HepG2 (cell line): ENCODE results near the gene ANLN. TPM values are rescaled to one million over a fixed set of nuclear protein-coding genes. Genes with fewer than 3 reads are reported as not detected.
"Not testable (repeated sequence)": the region's sequence is repeated elsewhere in the genome, so short reads cannot be mapped to it uniquely, and the experiment has no call there.

Experiments used
- ATAC-seq: fragments of 200-7000 bp; cut with Tn5 transposase; 3 replicates; pipeline ENCODE4 v1.9.1; 2020; ENCODE audit warnings: mild to moderate bottlenecking, moderate library complexity
- BruUV-seq: library from RNA; stranded (reverse); fragments of 400-500 nt; replicated peaks from 2 replicates; lab custom pipeline; 2021; lab: Mats Ljungman, UMichigan
- CTCF ChIA-PET: fragments of 300-600 bp; formaldehyde crosslinking; extraction: SDS; loops from one replicate; lab custom pipeline; 2021; ENCODE audit warnings: low total read pairs, inconsistent platforms, low intra/inter-chr PET ratio; lab: Yijun Ruan, JAX
- POLR2A ChIA-PET: fragments of 350-600 bp; sonication (Branson Sonifier 250); formaldehyde crosslinking; loops from one replicate; lab custom pipeline; 2020; ENCODE audit warnings: antibody characterized with exemption, inconsistent platforms; lab: Yijun Ruan, JAX
- DNase-seq: peaks from one replicate; pipeline ENCODE4 v3.0.0-alpha.2; 2015; ENCODE audit warnings: low spot score
- FAIRE-seq: peaks from 3 replicates; lab custom pipeline; 2011; peaks lifted over from hg19 to GRCh38; lab: Jason Lieb, UNC
- H2AFZ ChIP-seq: one replicate; pipeline ENCODE4 v1.6.1; 2011; ENCODE audit warnings: low read length, inconsistent platforms
- H3K27ac ChIP-seq: fragments of 300-600 bp; 3 replicates; pipeline ENCODE4 v1.8.0; 2011; ENCODE audit warnings: mixed run types, mild to moderate bottlenecking, mixed read lengths, low read length, inconsistent platforms; ENCODE audit not compliant: insufficient read depth; ENCODE audit errors: extremely low read length
- H3K27me3 ChIP-seq, 2 experiments: fragments of 200-600 bp in 1 of 2; 2 replicates in 1 of 2; 3 replicates in 1 of 2; pipeline versions ENCODE4 v1.6.0 to v1.8.0; 2011; ENCODE audit warnings: low read length in 2 of 2, mild to moderate bottlenecking in 2 of 2, moderate library complexity in 2 of 2, inconsistent platforms in 1 of 2; ENCODE audit not compliant: insufficient read depth in 2 of 2, control insufficient read depth in 1 of 2
- H3K36me3 ChIP-seq, 2 experiments: fragments of 200-600 bp in 1 of 2; replicated peaks in 1 of 2; 2 replicates in 1 of 2; 3 replicates in 1 of 2; pipeline versions ENCODE4 v1.5.1 to v1.8.0; 2011; ENCODE audit warnings: low read length in 2 of 2, inconsistent platforms in 1 of 2; ENCODE audit not compliant: insufficient read depth in 2 of 2, control insufficient read depth in 1 of 2
- H3K4me1 ChIP-seq: 2 replicates; pipeline ENCODE4 v1.5.1; 2012; ENCODE audit warnings: low read length, inconsistent platforms; ENCODE audit not compliant: insufficient read depth
- H3K4me2 ChIP-seq: 2 replicates; pipeline ENCODE4 v1.6.0; 2011; ENCODE audit warnings: low read depth, low read length, inconsistent platforms
- H3K4me3 ChIP-seq, 3 experiments: fragments of 200-600 bp in 1 of 3; sonication (generic), shearing (Covaris generic) in 1 of 3; replicated peaks in 1 of 3; 2 replicates each; pipeline ENCODE4 v1.5.1; 2011 to 2016; ENCODE audit warnings: low read length in 3 of 3, inconsistent platforms in 2 of 3, low read depth in 2 of 3, mild to moderate bottlenecking in 2 of 3, control low read depth in 1 of 3, mixed read lengths in 1 of 3; ENCODE audit not compliant: insufficient read depth in 1 of 3
- H3K79me2 ChIP-seq: one replicate; pipeline ENCODE4 v1.6.1; 2011; ENCODE audit warnings: low read length, inconsistent platforms; ENCODE audit not compliant: insufficient read depth
- H3K9ac ChIP-seq: 2 replicates; pipeline ENCODE4 v1.6.0; 2011; ENCODE audit warnings: mild to moderate bottlenecking, low read depth, low read length, inconsistent platforms; ENCODE audit not compliant: insufficient read depth
- H3K9me3 ChIP-seq: 2 replicates; pipeline ENCODE4 v1.5.1; 2012; ENCODE audit warnings: mild to moderate bottlenecking, low read length
- H4K20me1 ChIP-seq: 2 replicates; pipeline ENCODE4 v1.6.0; 2011; ENCODE audit warnings: inconsistent platforms, mild to moderate bottlenecking, low read length, moderate library complexity; ENCODE audit not compliant: insufficient read depth
- BHLHE40 ChIP-seq: IDR thresholded peaks from 2 replicates; pipeline ENCODE4 v1.6.1; 2011; ENCODE audit warnings: low read length, improper control_type of control experiment
- MIER3 ChIP-seq: IDR thresholded peaks from 2 replicates; pipeline ENCODE4 v1.6.1; 2016; ENCODE audit warnings: missing compliant biosample characterization, borderline replicate concordance
- SAFB2 ChIP-seq: sonication (generic); formaldehyde crosslinking; IDR thresholded peaks from 2 replicates; pipeline ENCODE4 v1.5.1; 2020; ENCODE audit warnings: missing genetic modification reagents, low read depth, mild to moderate bottlenecking, borderline replicate concordance
- ZFP1 ChIP-seq: IDR thresholded peaks from 2 replicates; pipeline ENCODE4 v1.6.1; 2016
- ZNF496 ChIP-seq: sonication (generic); formaldehyde crosslinking; IDR thresholded peaks from 2 replicates; pipeline ENCODE4 v1.8.1; 2023; ENCODE audit warnings: mild to moderate bottlenecking, moderate library complexity, missing genetic modification reagents; ENCODE audit not compliant: insufficient replicate concordance
- ZNF564 ChIP-seq: sonication (generic); formaldehyde crosslinking; IDR thresholded peaks from 2 replicates; pipeline ENCODE4 v1.8.1; 2023; ENCODE audit warnings: mild to moderate bottlenecking, missing genetic modification reagents
- ZNF83 ChIP-seq: sonication (generic); formaldehyde crosslinking; IDR thresholded peaks from 2 replicates; pipeline ENCODE4 v1.4.0; 2020; ENCODE audit warnings: missing genetic modification reagents, mild to moderate bottlenecking, borderline replicate concordance
- WGBS: methylation state at CpG from one replicate; pipeline ENCODE4 v1.1.6; 2017; ENCODE audit warnings: low lambda C conversion rate; 5-methylcytosine and 5-hydroxymethylcytosine counted together
- in situ Hi-C: cut with HindIII; loops from 2 replicates; pipeline ENCODE4 v1.10.0; 2017; ENCODE audit warnings: low pct_unique_long_range_greater_than_20kb; ENCODE audit not compliant: extremely low pct_ligation_motif_present
- intact Hi-C: fragments of 100-400 bp; cut with micrococcal nuclease; formaldehyde crosslinking; loops from one replicate; pipeline ENCODE4 v1.10.0; 2022; ENCODE audit not compliant: unreplicated experiment
- polyA plus RNA-seq, 8 experiments: library from polyadenylated mRNA; depleted of rRNA in 3 of 8; stranded (reverse) in 7 of 8; unstranded in 1 of 8; fragments of >200 nt; fragmentation: Illumina TruSeq in 4 of 8; extraction: Trizol in 4 of 8; gene quantifications; 2 replicates each; pipeline versions ENCODE4 v1.2.1 to v1.2.3, GENCODE V29; 2011 to 2016; ENCODE audit warnings: low read depth in 4 of 8, missing spikeins in 1 of 8, mixed read lengths in 1 of 8; ENCODE audit not compliant: insufficient read depth in 1 of 8
- total RNA-seq, 5 experiments: library from RNA; depleted of rRNA; stranded (reverse); fragments of >200 nt; fragmentation: Illumina TruSeq; extraction: Trizol; gene quantifications; 2 replicates each; pipeline ENCODE4 v1.2.3, GENCODE V29; 2016; ENCODE audit warnings: low read depth in 1 of 5
- TF ChIP-seq, protein P1 (sequence below): sonication (generic); formaldehyde crosslinking; IDR thresholded peaks from 2 replicates; pipeline ENCODE4 v1.5.1; 2020; ENCODE audit warnings: mild to moderate bottlenecking, missing genetic modification reagents, borderline replicate concordance
- TF ChIP-seq, protein P2 (sequence below): sonication (generic); formaldehyde crosslinking; IDR thresholded peaks from 2 replicates; pipeline ENCODE4 v1.5.1; 2020; ENCODE audit warnings: missing genetic modification reagents, mild to moderate bottlenecking, borderline replicate concordance
- TF ChIP-seq, protein P3 (sequence below): sonication (generic); formaldehyde crosslinking; IDR thresholded peaks from 2 replicates; pipeline ENCODE4 v1.4.0; 2020; ENCODE audit warnings: mild to moderate bottlenecking, missing genetic modification reagents, borderline replicate concordance

ANLN gene
- total and polyA plus RNA-seq, 2 of the 13 experiments (the other 11 are each of a cell fraction or from before 2014, with no cell fraction given), result 20.0 to 72.0 TPM

DNA sequence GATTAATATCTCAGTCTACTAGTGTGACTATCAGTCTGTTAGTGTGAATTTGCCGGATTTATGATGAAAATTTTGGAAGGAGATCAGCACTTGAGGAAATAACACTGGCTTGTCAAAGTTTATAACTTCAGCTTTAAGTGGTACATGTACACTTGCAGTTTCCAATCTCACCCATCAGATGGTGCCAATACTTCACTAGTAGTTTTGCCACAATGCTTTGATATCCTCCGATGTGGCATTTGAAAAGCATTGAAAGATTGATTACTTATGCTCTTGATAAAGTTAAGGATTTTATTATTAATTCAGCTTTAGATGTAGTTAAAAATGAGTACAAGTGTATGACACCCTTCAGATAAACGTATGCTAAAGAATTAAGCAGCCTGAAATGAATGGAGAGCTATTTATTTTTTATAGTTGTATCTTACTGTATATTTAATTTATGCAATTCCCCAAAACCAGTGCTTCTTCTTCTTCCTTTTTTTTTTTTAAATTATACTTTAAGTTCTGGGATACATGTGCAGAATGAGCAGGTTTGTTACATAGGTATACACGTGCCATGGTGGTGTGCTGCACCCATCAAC lies 98.2 kb downstream of the ANLN start (continued):
- TF ChIP-seq, protein P1, sequence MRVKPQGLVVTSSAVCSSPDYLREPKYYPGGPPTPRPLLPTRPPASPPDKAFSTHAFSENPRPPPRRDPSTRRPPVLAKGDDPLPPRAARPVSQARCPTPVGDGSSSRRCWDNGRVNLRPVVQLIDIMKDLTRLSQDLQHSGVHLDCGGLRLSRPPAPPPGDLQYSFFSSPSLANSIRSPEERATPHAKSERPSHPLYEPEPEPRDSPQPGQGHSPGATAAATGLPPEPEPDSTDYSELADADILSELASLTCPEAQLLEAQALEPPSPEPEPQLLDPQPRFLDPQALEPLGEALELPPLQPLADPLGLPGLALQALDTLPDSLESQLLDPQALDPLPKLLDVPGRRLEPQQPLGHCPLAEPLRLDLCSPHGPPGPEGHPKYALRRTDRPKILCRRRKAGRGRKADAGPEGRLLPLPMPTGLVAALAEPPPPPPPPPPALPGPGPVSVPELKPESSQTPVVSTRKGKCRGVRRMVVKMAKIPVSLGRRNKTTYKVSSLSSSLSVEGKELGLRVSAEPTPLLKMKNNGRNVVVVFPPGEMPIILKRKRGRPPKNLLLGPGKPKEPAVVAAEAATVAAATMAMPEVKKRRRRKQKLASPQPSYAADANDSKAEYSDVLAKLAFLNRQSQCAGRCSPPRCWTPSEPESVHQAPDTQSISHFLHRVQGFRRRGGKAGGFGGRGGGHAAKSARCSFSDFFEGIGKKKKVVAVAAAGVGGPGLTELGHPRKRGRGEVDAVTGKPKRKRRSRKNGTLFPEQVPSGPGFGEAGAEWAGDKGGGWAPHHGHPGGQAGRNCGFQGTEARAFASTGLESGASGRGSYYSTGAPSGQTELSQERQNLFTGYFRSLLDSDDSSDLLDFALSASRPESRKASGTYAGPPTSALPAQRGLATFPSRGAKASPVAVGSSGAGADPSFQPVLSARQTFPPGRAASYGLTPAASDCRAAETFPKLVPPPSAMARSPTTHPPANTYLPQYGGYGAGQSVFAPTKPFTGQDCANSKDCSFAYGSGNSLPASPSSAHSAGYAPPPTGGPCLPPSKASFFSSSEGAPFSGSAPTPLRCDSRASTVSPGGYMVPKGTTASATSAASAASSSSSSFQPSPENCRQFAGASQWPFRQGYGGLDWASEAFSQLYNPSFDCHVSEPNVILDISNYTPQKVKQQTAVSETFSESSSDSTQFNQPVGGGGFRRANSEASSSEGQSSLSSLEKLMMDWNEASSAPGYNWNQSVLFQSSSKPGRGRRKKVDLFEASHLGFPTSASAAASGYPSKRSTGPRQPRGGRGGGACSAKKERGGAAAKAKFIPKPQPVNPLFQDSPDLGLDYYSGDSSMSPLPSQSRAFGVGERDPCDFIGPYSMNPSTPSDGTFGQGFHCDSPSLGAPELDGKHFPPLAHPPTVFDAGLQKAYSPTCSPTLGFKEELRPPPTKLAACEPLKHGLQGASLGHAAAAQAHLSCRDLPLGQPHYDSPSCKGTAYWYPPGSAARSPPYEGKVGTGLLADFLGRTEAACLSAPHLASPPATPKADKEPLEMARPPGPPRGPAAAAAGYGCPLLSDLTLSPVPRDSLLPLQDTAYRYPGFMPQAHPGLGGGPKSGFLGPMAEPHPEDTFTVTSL (CRISPR knock-in tag), result no peak
- no peak for TF ChIP-seq MIER3
- TF ChIP-seq ZNF564 (CRISPR knock-in tag), result no peak
- TF ChIP-seq SAFB2 (CRISPR knock-in tag), result no peak
- no peak for TF ChIP-seq ZFP1
- TF ChIP-seq BHLHE40, result no peak
- TF ChIP-seq, protein P2, sequence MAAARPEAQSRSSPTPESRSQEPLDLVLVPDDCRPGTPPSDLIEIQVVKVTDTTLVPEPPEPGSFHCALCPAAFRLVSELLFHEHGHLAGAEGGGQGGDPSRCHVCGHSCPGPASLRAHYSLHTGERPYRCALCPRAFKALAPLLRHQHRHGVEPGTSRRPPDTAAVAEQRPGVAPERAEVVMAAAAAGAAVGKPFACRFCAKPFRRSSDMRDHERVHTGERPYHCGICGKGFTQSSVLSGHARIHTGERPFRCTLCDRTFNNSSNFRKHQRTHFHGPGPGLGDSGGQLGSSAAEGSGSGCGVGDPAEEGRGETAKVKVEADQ (CRISPR knock-in tag), result no peak
- TF ChIP-seq, protein P3, sequence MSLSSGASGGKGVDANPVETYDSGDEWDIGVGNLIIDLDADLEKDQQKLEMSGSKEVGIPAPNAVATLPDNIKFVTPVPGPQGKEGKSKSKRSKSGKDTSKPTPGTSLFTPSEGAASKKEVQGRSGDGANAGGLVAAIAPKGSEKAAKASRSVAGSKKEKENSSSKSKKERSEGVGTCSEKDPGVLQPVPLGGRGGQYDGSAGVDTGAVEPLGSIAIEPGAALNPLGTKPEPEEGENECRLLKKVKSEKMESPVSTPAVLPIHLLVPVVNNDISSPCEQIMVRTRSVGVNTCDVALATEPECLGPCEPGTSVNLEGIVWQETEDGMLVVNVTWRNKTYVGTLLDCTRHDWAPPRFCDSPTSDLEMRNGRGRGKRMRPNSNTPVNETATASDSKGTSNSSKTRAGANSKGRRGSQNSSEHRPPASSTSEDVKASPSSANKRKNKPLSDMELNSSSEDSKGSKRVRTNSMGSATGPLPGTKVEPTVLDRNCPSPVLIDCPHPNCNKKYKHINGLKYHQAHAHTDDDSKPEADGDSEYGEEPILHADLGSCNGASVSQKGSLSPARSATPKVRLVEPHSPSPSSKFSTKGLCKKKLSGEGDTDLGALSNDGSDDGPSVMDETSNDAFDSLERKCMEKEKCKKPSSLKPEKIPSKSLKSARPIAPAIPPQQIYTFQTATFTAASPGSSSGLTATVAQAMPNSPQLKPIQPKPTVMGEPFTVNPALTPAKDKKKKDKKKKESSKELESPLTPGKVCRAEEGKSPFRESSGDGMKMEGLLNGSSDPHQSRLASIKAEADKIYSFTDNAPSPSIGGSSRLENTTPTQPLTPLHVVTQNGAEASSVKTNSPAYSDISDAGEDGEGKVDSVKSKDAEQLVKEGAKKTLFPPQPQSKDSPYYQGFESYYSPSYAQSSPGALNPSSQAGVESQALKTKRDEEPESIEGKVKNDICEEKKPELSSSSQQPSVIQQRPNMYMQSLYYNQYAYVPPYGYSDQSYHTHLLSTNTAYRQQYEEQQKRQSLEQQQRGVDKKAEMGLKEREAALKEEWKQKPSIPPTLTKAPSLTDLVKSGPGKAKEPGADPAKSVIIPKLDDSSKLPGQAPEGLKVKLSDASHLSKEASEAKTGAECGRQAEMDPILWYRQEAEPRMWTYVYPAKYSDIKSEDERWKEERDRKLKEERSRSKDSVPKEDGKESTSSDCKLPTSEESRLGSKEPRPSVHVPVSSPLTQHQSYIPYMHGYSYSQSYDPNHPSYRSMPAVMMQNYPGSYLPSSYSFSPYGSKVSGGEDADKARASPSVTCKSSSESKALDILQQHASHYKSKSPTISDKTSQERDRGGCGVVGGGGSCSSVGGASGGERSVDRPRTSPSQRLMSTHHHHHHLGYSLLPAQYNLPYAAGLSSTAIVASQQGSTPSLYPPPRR (CRISPR knock-in tag), result no peak
- no peak for TF ChIP-seq ZNF496
- no peak for TF ChIP-seq ZNF83 (CRISPR knock-in tag)
- TF ChIP-seq, all 625 proteins: peak for 5

DNA sequence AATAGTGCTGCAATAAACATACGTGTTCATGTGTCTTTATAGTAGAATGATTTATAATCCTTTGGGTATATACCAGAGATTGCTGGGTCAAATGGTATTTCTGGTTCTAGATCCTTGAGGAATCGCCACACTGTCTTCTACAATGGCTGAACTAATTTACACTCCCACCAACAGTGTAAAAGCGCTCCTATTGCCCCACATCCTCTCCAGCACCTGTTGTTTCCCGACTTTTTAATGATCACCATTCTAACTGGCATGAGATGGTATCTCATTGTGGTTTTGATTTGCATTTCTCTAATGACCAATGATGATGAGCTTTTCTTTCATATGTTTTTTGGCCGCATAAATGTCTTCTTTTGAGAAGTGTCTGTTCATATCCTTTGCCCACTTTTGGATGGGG lies 99.0 kb downstream of the ANLN start:
- intact Hi-C loops, result loop anchor here (5.0 kb wide), 1 partner anchor 484 kb away; no protein-coding TSS in a partner anchor
- 48% methylated on average over 5 of the region's 5 CpGs for WGBS

More for the DNA sequence above, 99.0 kb downstream of the ANLN start:
- H3K4me3 ChIP-seq, H3K27ac ChIP-seq, BruUV-seq, H4K20me1 ChIP-seq, ATAC-seq, H2AFZ ChIP-seq, H3K4me1 ChIP-seq, H3K27me3 ChIP-seq, DNase-seq, H3K4me2 ChIP-seq, H3K79me2 ChIP-seq, POLR2A ChIA-PET, H3K36me3 ChIP-seq, H3K9ac ChIP-seq, FAIRE-seq, H3K9me3 ChIP-seq: not testable (repeated sequence)
- in situ Hi-C loops, result loop anchor here (5.0 kb wide), 2 partner anchors 184 to 714 kb away; no protein-coding TSS in a partner anchor
- CTCF ChIA-PET, result interaction anchor here (1.4 to 3.0 kb wide), 3 partner anchors 182 to 711 kb away, joined by 9 to 51 read pairs (median 11); no protein-coding TSS in a partner anchor
